HepG2 (cell line): ENCODE measurements around the gene SRSF6. TPM values are rescaled to one million over a fixed set of nuclear protein-coding genes. Genes with fewer than 3 reads are reported as not detected.

Source experiments
- AGO2 ChIP-seq: fragments of 200-400 bp; formaldehyde crosslinking; optimal IDR thresholded peaks from 2 replicates; pipeline ENCODE3; 2017; ENCODE audit warnings: mild to moderate bottlenecking, low read depth, low read length, moderate library complexity
- ARID2 ChIP-seq: sonication (generic); formaldehyde crosslinking; IDR thresholded peaks from 2 replicates; pipeline ENCODE4 v1.8.1; 2022; ENCODE audit warnings: mild to moderate bottlenecking, missing genetic modification reagents, borderline replicate concordance
- ATRX ChIP-seq: sonication (generic); formaldehyde crosslinking; IDR thresholded peaks from 2 replicates; pipeline ENCODE4 v1.4.0; 2020; ENCODE audit warnings: missing genetic modification reagents, borderline replicate concordance
- CAMTA2 ChIP-seq: sonication (generic); formaldehyde crosslinking; IDR thresholded peaks from 2 replicates; pipeline ENCODE4 v1.4.0; 2020; ENCODE audit warnings: mild to moderate bottlenecking, missing genetic modification reagents, borderline replicate concordance
- CC2D1A ChIP-seq: sonication (generic); formaldehyde crosslinking; IDR thresholded peaks from 2 replicates; pipeline ENCODE4 v1.8.1; 2023; ENCODE audit warnings: mild to moderate bottlenecking, missing genetic modification reagents
- CHD2 ChIP-seq: IDR thresholded peaks from 2 replicates; pipeline ENCODE4 v1.6.1; 2011; ENCODE audit warnings: low read depth, low read length, improper control_type of control experiment
- IKZF4 ChIP-seq: sonication (generic); formaldehyde crosslinking; IDR thresholded peaks from 2 replicates; pipeline ENCODE4 v1.5.1; 2020; ENCODE audit warnings: borderline replicate concordance, mild to moderate bottlenecking, low read depth, missing genetic modification reagents; ENCODE audit errors: not compliant biosample characterization
- IRF2 ChIP-seq: IDR thresholded peaks from 2 replicates; pipeline ENCODE4 v1.6.1; 2018; ENCODE audit warnings: missing genetic modification reagents, missing compliant biosample characterization
- KAT8 ChIP-seq: IDR thresholded peaks from 2 replicates; pipeline ENCODE4 v1.6.1; 2016; ENCODE audit warnings: missing genetic modification reagents, missing compliant biosample characterization
- NAIF1 ChIP-seq: sonication (generic); formaldehyde crosslinking; IDR thresholded peaks from 2 replicates; pipeline ENCODE4 v1.5.0; 2020; ENCODE audit warnings: mild to moderate bottlenecking, missing genetic modification reagents, borderline replicate concordance
- RFX1 ChIP-seq: fragments of 450-650 bp; IDR thresholded peaks from 2 replicates; pipeline ENCODE4 v1.6.1; 2017
- SALL1 ChIP-seq: sonication (generic); formaldehyde crosslinking; IDR thresholded peaks from 2 replicates; pipeline ENCODE4 v1.8.0; 2022; ENCODE audit warnings: mild to moderate bottlenecking, missing genetic modification reagents
- SATB2 ChIP-seq: sonication (generic); formaldehyde crosslinking; IDR thresholded peaks from 2 replicates; pipeline ENCODE4 v1.5.0; 2020; ENCODE audit warnings: missing genetic modification reagents
- SMAD9 ChIP-seq: sonication (generic); formaldehyde crosslinking; IDR thresholded peaks from 2 replicates; pipeline ENCODE4 v1.5.1; 2020; ENCODE audit warnings: mild to moderate bottlenecking, missing genetic modification reagents
- SP5 ChIP-seq: IDR thresholded peaks from 2 replicates; pipeline ENCODE4 v1.6.1; 2016; ENCODE audit warnings: low read depth, borderline replicate concordance
- SPEN ChIP-seq: sonication (generic); formaldehyde crosslinking; IDR thresholded peaks from 2 replicates; pipeline ENCODE4 v1.5.1; 2020; ENCODE audit warnings: low read depth, mild to moderate bottlenecking, missing genetic modification reagents
- TBX3 ChIP-seq: fragments of 450-650 bp; IDR thresholded peaks from 2 replicates; pipeline ENCODE4 v1.6.1; 2017; ENCODE audit warnings: antibody characterized with exemption, mild to moderate bottlenecking, inconsistent platforms, borderline replicate concordance
- YY1 ChIP-seq: IDR thresholded peaks from 2 replicates; pipeline ENCODE4 v1.6.1; 2011; ENCODE audit warnings: low read length, low read depth, moderate library complexity, mild to moderate bottlenecking; ENCODE audit not compliant: insufficient read depth, insufficient replicate concordance
- ZBTB34 ChIP-seq: sonication (generic); formaldehyde crosslinking; IDR thresholded peaks from 2 replicates; pipeline ENCODE4 v1.8.0; 2022; ENCODE audit warnings: mild to moderate bottlenecking, missing genetic modification reagents
- ZC3H4 ChIP-seq: sonication (generic); formaldehyde crosslinking; IDR thresholded peaks from 2 replicates; pipeline ENCODE4 v1.4.0; 2020; ENCODE audit warnings: missing genetic modification reagents, borderline replicate concordance
- ZMYM4 ChIP-seq: sonication (generic); formaldehyde crosslinking; IDR thresholded peaks from 2 replicates; pipeline ENCODE4 v1.8.1; 2023; ENCODE audit warnings: mild to moderate bottlenecking, missing genetic modification reagents
- ZNF225 ChIP-seq: sonication (generic); formaldehyde crosslinking; IDR thresholded peaks from 2 replicates; pipeline ENCODE4 v1.4.0; 2020; ENCODE audit warnings: mild to moderate bottlenecking, missing genetic modification reagents
- ZNF761 ChIP-seq: sonication (generic); formaldehyde crosslinking; conservative IDR thresholded peaks from 2 replicates; pipeline ENCODE4 v1.4.0; 2020; ENCODE audit warnings: mild to moderate bottlenecking, missing genetic modification reagents
- ZNF773 ChIP-seq: sonication (generic); formaldehyde crosslinking; IDR thresholded peaks from 2 replicates; pipeline ENCODE4 v1.4.0; 2020; ENCODE audit warnings: missing genetic modification reagents, borderline replicate concordance
- ZSCAN30 ChIP-seq: sonication (generic); formaldehyde crosslinking; IDR thresholded peaks from 2 replicates; pipeline ENCODE4 v1.5.0; 2020; ENCODE audit warnings: mild to moderate bottlenecking, missing genetic modification reagents
- polyA plus RNA-seq, 8 experiments: library from polyadenylated mRNA; depleted of rRNA in 3 of 8; stranded (reverse) in 7 of 8; unstranded in 1 of 8; fragments of >200 nt; fragmentation: Illumina TruSeq in 4 of 8; extraction: Trizol in 4 of 8; gene quantifications; 2 replicates each; pipeline versions ENCODE4 v1.2.1 to v1.2.3, GENCODE V29; 2011 to 2016; ENCODE audit warnings: low read depth in 4 of 8, missing spikeins in 1 of 8, mixed read lengths in 1 of 8; ENCODE audit not compliant: insufficient read depth in 1 of 8
- total RNA-seq, 5 experiments: library from RNA; depleted of rRNA; stranded (reverse); fragments of >200 nt; fragmentation: Illumina TruSeq; extraction: Trizol; gene quantifications; 2 replicates each; pipeline ENCODE4 v1.2.3, GENCODE V29; 2016; ENCODE audit warnings: low read depth in 1 of 5
- TF ChIP-seq, protein P1 (sequence below): sonication (generic); formaldehyde crosslinking; IDR thresholded peaks from 2 replicates; pipeline ENCODE4 v1.5.0; 2020; ENCODE audit warnings: missing genetic modification reagents

Gene SRSF6
- total and polyA plus RNA-seq, 2 of the 13 experiments (the other 11 are each of a cell fraction or from before 2014, with no cell fraction given), result 156 to 194 TPM

GRCh38 chr20:43462660-43463526, 5.2 kb downstream of the SRSF6 start (continued):
- TF ChIP-seq TBX3 (no peak), IRF2 (no peak), ZNF225 (CRISPR knock-in tag) (no peak), NAIF1 (CRISPR knock-in tag) (no peak), YY1 (no peak), CC2D1A (CRISPR knock-in tag) (no peak), SP5 (CRISPR knock-in tag) (no peak), ZBTB34 (CRISPR knock-in tag) (no peak), ZNF773 (no peak), RFX1 (no peak), CAMTA2 (CRISPR knock-in tag) (no peak), SPEN (CRISPR knock-in tag) (no peak), ATRX (CRISPR knock-in tag) (no peak), IKZF4 (CRISPR knock-in tag) (no peak), AGO2 (peak; percentile 76), SMAD9 (CRISPR knock-in tag) (no peak), ZC3H4 (0 out of 2 replicates have a peak, but pooled peaks have one; percentile 29), CHD2 (no peak), ZNF761 (CRISPR knock-in tag) (no peak), KAT8 (CRISPR knock-in tag) (no peak), ZSCAN30 (CRISPR knock-in tag) (no peak), ZMYM4 (CRISPR knock-in tag) (no peak), ARID2 (no peak), SATB2 (CRISPR knock-in tag) (no peak), SALL1 (CRISPR knock-in tag) (no peak)
- TF ChIP-seq, protein P1, sequence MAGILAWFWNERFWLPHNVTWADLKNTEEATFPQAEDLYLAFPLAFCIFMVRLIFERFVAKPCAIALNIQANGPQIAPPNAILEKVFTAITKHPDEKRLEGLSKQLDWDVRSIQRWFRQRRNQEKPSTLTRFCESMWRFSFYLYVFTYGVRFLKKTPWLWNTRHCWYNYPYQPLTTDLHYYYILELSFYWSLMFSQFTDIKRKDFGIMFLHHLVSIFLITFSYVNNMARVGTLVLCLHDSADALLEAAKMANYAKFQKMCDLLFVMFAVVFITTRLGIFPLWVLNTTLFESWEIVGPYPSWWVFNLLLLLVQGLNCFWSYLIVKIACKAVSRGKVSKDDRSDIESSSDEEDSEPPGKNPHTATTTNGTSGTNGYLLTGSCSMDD (CRISPR knock-in tag), result no peak
